ENCODE measurements around the gene SP140.

The SP140 gene

GRCh38 chr2:230323385-230324106 lies 98.0 kb downstream of the SP140 start:
- TF ChIP-seq, protein P1, sequence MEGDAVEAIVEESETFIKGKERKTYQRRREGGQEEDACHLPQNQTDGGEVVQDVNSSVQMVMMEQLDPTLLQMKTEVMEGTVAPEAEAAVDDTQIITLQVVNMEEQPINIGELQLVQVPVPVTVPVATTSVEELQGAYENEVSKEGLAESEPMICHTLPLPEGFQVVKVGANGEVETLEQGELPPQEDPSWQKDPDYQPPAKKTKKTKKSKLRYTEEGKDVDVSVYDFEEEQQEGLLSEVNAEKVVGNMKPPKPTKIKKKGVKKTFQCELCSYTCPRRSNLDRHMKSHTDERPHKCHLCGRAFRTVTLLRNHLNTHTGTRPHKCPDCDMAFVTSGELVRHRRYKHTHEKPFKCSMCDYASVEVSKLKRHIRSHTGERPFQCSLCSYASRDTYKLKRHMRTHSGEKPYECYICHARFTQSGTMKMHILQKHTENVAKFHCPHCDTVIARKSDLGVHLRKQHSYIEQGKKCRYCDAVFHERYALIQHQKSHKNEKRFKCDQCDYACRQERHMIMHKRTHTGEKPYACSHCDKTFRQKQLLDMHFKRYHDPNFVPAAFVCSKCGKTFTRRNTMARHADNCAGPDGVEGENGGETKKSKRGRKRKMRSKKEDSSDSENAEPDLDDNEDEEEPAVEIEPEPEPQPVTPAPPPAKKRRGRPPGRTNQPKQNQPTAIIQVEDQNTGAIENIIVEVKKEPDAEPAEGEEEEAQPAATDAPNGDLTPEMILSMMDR (IDR thresholded peaks at IDR 0.05; ENCODE audit: low read depth, low read length), result peak; percentile 31; the same call in 1 of the 2 replicates
- H3K4me3 ChIP-seq (ENCODE audit: low read depth, low read length), result no peak overlapping the region

GRCh38 chr2:230324503-230324902 lies 99.0 kb downstream of the SP140 start:
- H3K4me3 ChIP-seq (ENCODE audit: low read depth, low read length), result no peak overlapping the region
- TF ChIP-seq, protein P1 (IDR thresholded peaks at IDR 0.05; ENCODE audit: low read depth, low read length), result no peak

GRCh38 chr2:230325316-230326243 lies 100.0 kb downstream of the SP140 start:
- TF ChIP-seq, protein P1 (IDR thresholded peaks at IDR 0.05; ENCODE audit: low read depth, low read length), result no peak
- H3K4me3 ChIP-seq (ENCODE audit: low read depth, low read length), result no peak overlapping the region

- TF ChIP-seq, protein P1 (IDR thresholded peaks at IDR 0.05; ENCODE audit: low read depth, low read length), result no peak
- peak within 1 kb of the TSS; percentile 72 for H3K4me3 ChIP-seq (ENCODE audit: low read depth, low read length)
Measured at GRCh38 chr2:230326453-230327417, 101.2 kb downstream of the SP140 start, which contains the start of gene SP140L. Gene SP140L, plus strand, starts transcription at chr2:230327193. Its CDS starts 77 bp downstream, at chr2:230327270.

- TF ChIP-seq, protein P1 (IDR thresholded peaks at IDR 0.05; ENCODE audit: low read depth, low read length), result no peak
- peak overlapping the region; percentile 72 for H3K4me3 ChIP-seq (ENCODE audit: low read depth, low read length)
Measured at GRCh38 chr2:230327418-230328154, 102.0 kb downstream of the SP140 start.

DNA sequence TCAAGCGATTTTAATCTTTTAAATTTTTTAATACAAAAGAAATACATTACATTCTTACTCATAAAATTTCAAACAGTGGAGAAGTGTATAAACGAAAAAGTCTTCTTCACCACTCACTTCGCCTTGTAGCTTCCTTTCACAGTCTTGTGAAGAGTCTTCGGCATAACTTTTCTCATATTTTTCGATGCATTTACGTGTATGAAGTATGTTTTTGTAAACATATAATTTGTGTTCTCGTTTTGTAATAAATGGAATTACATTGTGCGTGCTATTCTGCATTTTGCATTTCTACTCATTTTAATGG lies 102.6 kb downstream of the SP140 start:
- H3K4me3 ChIP-seq (ENCODE audit: low read depth, low read length), result peak overlapping the region; percentile 72

More for the DNA sequence above, 102.6 kb downstream of the SP140 start:
- TF ChIP-seq, protein P1 (IDR thresholded peaks at IDR 0.05; ENCODE audit: low read depth, low read length), result no peak

All from WI38 (cell line).